ENCODE measurements around the gene GNG13.
A peak's percentile ranks its signal among the peaks of the same experiment; 100 is the strongest.

GNG13 gene

GRCh38 chr16:770411-770810 lies 30.1 kb downstream of the GNG13 start:
- Histone ChIP-seq H4K8ac (ENCODE audit: low read depth, low read length) (no peak overlapping the region), H3K18ac (ENCODE audit: low read length) (no peak overlapping the region), H3K4me1 (ENCODE audit: control insufficient read depth in 1 of 2, insufficient read depth in 2 of 2, low read length in 2 of 2) (no peaks in the 10 kb centered on the region), H3K27me3 (ENCODE audit: insufficient read depth, low read length) (no peaks in the 10 kb centered on the region), H3K9me3 (ENCODE audit: insufficient read depth, low read depth, low read length) (peaks cover 2% of the 10 kb centered on the region), H2AFZ (ENCODE audit: insufficient read depth, low read length, poor library complexity) (no peak overlapping the region), H3K9ac (ENCODE audit: low read length) (no peak overlapping the region), H4K91ac (ENCODE audit: low read depth, low read length) (no peak overlapping the region), H3K4me2 (ENCODE audit: low read length) (no peak overlapping the region), H3K14ac (ENCODE audit: low read length) (no peak overlapping the region), H2BK120ac (ENCODE audit: insufficient read depth, low read length, poor library complexity) (no peak overlapping the region), H2BK5ac (ENCODE audit: low read depth, low read length, poor library complexity) (no peak overlapping the region), H2AK5ac (ENCODE audit: low read length) (no peak overlapping the region), H3K23ac (ENCODE audit: low read length) (no peak overlapping the region), H3K36me3 (ENCODE audit: control insufficient read depth in 1 of 2, insufficient read depth in 2 of 2, low read length in 2 of 2) (no peaks in the 10 kb centered on the region), H3K4me3 (ENCODE audit: low read depth, low read length) (no peak overlapping the region), H3K79me1 (ENCODE audit: low read length) (no peaks in the 10 kb centered on the region), H3K79me2 (ENCODE audit: control insufficient read depth, insufficient read depth, low read length, poor library complexity) (no peaks in the 10 kb centered on the region), H3K27ac (ENCODE audit: low read depth, low read length) (no peak overlapping the region), H4K12ac (ENCODE audit: low read depth, low read length) (no peak overlapping the region), H2BK12ac (ENCODE audit: low read length) (no peak overlapping the region), H3K4ac (ENCODE audit: low read depth, low read length) (no peak overlapping the region)
- no peak for DNase-seq
- no CpG with 5 or more reads among the region's 13 CpGs for WGBS (ENCODE audit: extremely low coverage, insufficient coverage, insufficient read length)

GRCh38 chr16:769934-770333 lies 30.6 kb downstream of the GNG13 start:
- no peak for DNase-seq
- H4K91ac ChIP-seq (ENCODE audit: low read depth, low read length) = no peak overlapping the region
- no peak overlapping the region for H3K4me3 ChIP-seq (ENCODE audit: low read depth, low read length)
- H3K9me3 ChIP-seq (ENCODE audit: insufficient read depth, low read depth, low read length) = peaks cover 2% of the 10 kb centered on the region
- no peak overlapping the region for H2BK12ac ChIP-seq (ENCODE audit: low read length)
- H3K79me2 ChIP-seq (ENCODE audit: control insufficient read depth, insufficient read depth, low read length, poor library complexity) = no peaks in the 10 kb centered on the region
- no peak overlapping the region for H3K9ac ChIP-seq (ENCODE audit: low read length)
- H4K12ac ChIP-seq (ENCODE audit: low read depth, low read length) = no peak overlapping the region
- no peak overlapping the region for H3K14ac ChIP-seq (ENCODE audit: low read length)
- H3K36me3 ChIP-seq (ENCODE audit: control insufficient read depth in 1 of 2, insufficient read depth in 2 of 2, low read length in 2 of 2) = no peaks in the 10 kb centered on the region
- H3K27ac ChIP-seq (ENCODE audit: low read depth, low read length) = no peak overlapping the region
- no CpG with 5 or more reads among the region's 19 CpGs for WGBS (ENCODE audit: extremely low coverage, insufficient coverage, insufficient read length)
- no peak overlapping the region for H2BK120ac ChIP-seq (ENCODE audit: insufficient read depth, low read length, poor library complexity)
- no peaks in the 10 kb centered on the region for H3K27me3 ChIP-seq (ENCODE audit: insufficient read depth, low read length)
- H3K79me1 ChIP-seq (ENCODE audit: low read length) = no peaks in the 10 kb centered on the region
- H2AK5ac ChIP-seq (ENCODE audit: low read length) = no peak overlapping the region
- H3K4me1 ChIP-seq (ENCODE audit: control insufficient read depth in 1 of 2, insufficient read depth in 2 of 2, low read length in 2 of 2) = no peaks in the 10 kb centered on the region
- H2BK5ac ChIP-seq (ENCODE audit: low read depth, low read length, poor library complexity) = no peak overlapping the region
- no peak overlapping the region for H3K18ac ChIP-seq (ENCODE audit: low read length)
- no peak overlapping the region for H4K8ac ChIP-seq (ENCODE audit: low read depth, low read length)
- no peak overlapping the region for H2AFZ ChIP-seq (ENCODE audit: insufficient read depth, low read length, poor library complexity)
- H3K4ac ChIP-seq (ENCODE audit: low read depth, low read length) = no peak overlapping the region
- no peak overlapping the region for H3K23ac ChIP-seq (ENCODE audit: low read length)
- no peak overlapping the region for H3K4me2 ChIP-seq (ENCODE audit: low read length)

- no peak for DNase-seq
- H3K18ac ChIP-seq (ENCODE audit: low read length) = no peak overlapping the region
- no peak overlapping the region for H3K14ac ChIP-seq (ENCODE audit: low read length)
- no CpG with 5 or more reads among the region's 20 CpGs for WGBS (ENCODE audit: extremely low coverage, insufficient coverage, insufficient read length)
- H3K4me2 ChIP-seq (ENCODE audit: low read length) = no peak overlapping the region
- H2AFZ ChIP-seq (ENCODE audit: insufficient read depth, low read length, poor library complexity) = no peak overlapping the region
- H2AK5ac ChIP-seq (ENCODE audit: low read length) = no peak overlapping the region
- H3K79me1 ChIP-seq (ENCODE audit: low read length) = no peaks in the 10 kb centered on the region
- no peak overlapping the region for H3K23ac ChIP-seq (ENCODE audit: low read length)
- H3K27ac ChIP-seq (ENCODE audit: low read depth, low read length) = no peak overlapping the region
- no peak overlapping the region for H4K91ac ChIP-seq (ENCODE audit: low read depth, low read length)
- no peak overlapping the region for H3K4ac ChIP-seq (ENCODE audit: low read depth, low read length)
- no peak overlapping the region for H2BK5ac ChIP-seq (ENCODE audit: low read depth, low read length, poor library complexity)
- H3K9me3 ChIP-seq (ENCODE audit: insufficient read depth, low read depth, low read length) = peaks cover 4% of the 10 kb centered on the region
- H2BK120ac ChIP-seq (ENCODE audit: insufficient read depth, low read length, poor library complexity) = no peak overlapping the region
- H3K4me1 ChIP-seq (ENCODE audit: control insufficient read depth in 1 of 2, insufficient read depth in 2 of 2, low read length in 2 of 2) = no peaks in the 10 kb centered on the region
- no peak overlapping the region for H3K9ac ChIP-seq (ENCODE audit: low read length)
- no peak overlapping the region for H2BK12ac ChIP-seq (ENCODE audit: low read length)
- H3K79me2 ChIP-seq (ENCODE audit: control insufficient read depth, insufficient read depth, low read length, poor library complexity) = no peaks in the 10 kb centered on the region
- no peak overlapping the region for H4K8ac ChIP-seq (ENCODE audit: low read depth, low read length)
- no peaks in the 10 kb centered on the region for H3K36me3 ChIP-seq (ENCODE audit: control insufficient read depth in 1 of 2, insufficient read depth in 2 of 2, low read length in 2 of 2)
- no peak overlapping the region for H4K12ac ChIP-seq (ENCODE audit: low read depth, low read length)
- no peaks in the 10 kb centered on the region for H3K27me3 ChIP-seq (ENCODE audit: insufficient read depth, low read length)
- no peak overlapping the region for H3K4me3 ChIP-seq (ENCODE audit: low read depth, low read length)
Measured at GRCh38 chr16:769184-769784, 31.2 kb downstream of the GNG13 start.

- H3K23ac ChIP-seq (ENCODE audit: low read length) = no peak overlapping the region
Measured at GRCh38 chr16:768428-768827, 32.1 kb downstream of the GNG13 start.

More at GRCh38 chr16:768428-768827, 32.1 kb downstream of the GNG13 start:
- peak overlapping the region; percentile 23 for H3K4me3 ChIP-seq (ENCODE audit: low read depth, low read length)
- no peak overlapping the region for H3K18ac ChIP-seq (ENCODE audit: low read length)
- no peak overlapping the region for H2AK5ac ChIP-seq (ENCODE audit: low read length)
- H3K9me3 ChIP-seq (ENCODE audit: insufficient read depth, low read depth, low read length) = peaks cover 4% of the 10 kb centered on the region
- no peak overlapping the region for H4K91ac ChIP-seq (ENCODE audit: low read depth, low read length)
- H3K27me3 ChIP-seq (ENCODE audit: insufficient read depth, low read length) = no peaks in the 10 kb centered on the region
- H3K4ac ChIP-seq (ENCODE audit: low read depth, low read length) = no peak overlapping the region
- no peak overlapping the region for H3K27ac ChIP-seq (ENCODE audit: low read depth, low read length)
- no peak overlapping the region for H3K9ac ChIP-seq (ENCODE audit: low read length)
- H4K12ac ChIP-seq (ENCODE audit: low read depth, low read length) = no peak overlapping the region
- H2BK5ac ChIP-seq (ENCODE audit: low read depth, low read length, poor library complexity) = no peak overlapping the region
- H2AFZ ChIP-seq (ENCODE audit: insufficient read depth, low read length, poor library complexity) = no peak overlapping the region
- H3K4me1 ChIP-seq (ENCODE audit: control insufficient read depth in 1 of 2, insufficient read depth in 2 of 2, low read length in 2 of 2) = no peaks in the 10 kb centered on the region
- H3K79me1 ChIP-seq (ENCODE audit: low read length) = no peaks in the 10 kb centered on the region
- DNase-seq = no peak
- no CpG with 5 or more reads among the region's 21 CpGs for WGBS (ENCODE audit: extremely low coverage, insufficient coverage, insufficient read length)
- H2BK12ac ChIP-seq (ENCODE audit: low read length) = no peak overlapping the region
- H3K79me2 ChIP-seq (ENCODE audit: control insufficient read depth, insufficient read depth, low read length, poor library complexity) = no peaks in the 10 kb centered on the region
- H3K36me3 ChIP-seq (ENCODE audit: control insufficient read depth in 1 of 2, insufficient read depth in 2 of 2, low read length in 2 of 2) = no peaks in the 10 kb centered on the region
- H2BK120ac ChIP-seq (ENCODE audit: insufficient read depth, low read length, poor library complexity) = no peak overlapping the region
- no peak overlapping the region for H3K4me2 ChIP-seq (ENCODE audit: low read length)
- H3K14ac ChIP-seq (ENCODE audit: low read length) = no peak overlapping the region
- H4K8ac ChIP-seq (ENCODE audit: low read depth, low read length) = no peak overlapping the region

Data from trophoblast cell (in vitro differentiated cells and primary cell).